Parietal lobe (tissue), 1 donor: Measurements from ENCODE around the gene GYG1. TPM values are rescaled to one million over a fixed set of nuclear protein-coding genes. Genes with fewer than 3 reads are reported as not detected.

ENCODE experiments used
- total RNA-seq: library from RNA; depleted of rRNA; stranded (reverse); fragments of >200 nt; gene quantifications from one replicate; pipeline ENCODE4 v1.2.3, GENCODE V29; 2014

GYG1 gene
- 5.6 TPM for total RNA-seq

DNA sequence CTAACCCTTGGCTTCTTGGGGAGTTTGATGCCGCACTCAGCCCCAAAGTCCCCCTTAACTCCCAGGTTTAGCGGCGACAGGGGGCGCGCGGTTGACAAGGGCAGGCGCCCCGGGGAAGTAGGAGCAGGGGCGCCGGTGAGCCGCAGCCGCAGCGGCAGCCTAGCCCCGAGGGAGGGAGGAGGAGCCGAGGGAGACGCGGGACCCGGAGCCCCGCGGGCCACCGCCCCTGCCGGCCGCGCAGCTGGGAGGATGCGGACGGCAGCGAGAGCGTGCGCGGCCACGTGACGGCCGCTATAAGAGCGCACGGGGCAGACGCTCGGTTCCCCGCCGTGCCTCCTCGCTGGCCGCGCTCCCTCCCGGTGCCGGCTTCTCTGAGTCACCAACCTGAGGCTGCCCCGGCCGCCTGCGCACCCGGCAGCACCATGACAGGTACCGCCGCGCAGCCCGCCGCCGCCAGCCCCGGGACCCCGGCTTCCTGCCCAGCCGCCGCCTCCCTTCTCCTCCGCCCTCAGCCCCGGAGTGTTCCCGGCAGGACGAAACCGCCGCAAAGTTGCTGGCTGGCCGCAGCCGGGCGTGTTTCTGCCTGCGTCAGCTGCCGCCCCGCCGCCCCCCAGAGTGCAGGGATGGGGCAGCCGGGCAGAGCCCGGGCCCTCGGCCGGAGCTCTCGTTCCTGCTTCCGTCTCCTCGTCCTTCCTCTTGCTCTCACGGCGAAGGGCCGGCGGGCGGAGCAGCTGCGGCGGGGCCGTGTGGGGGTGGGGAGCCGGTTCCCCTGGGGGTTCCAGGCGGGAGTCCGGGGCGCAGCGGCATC, at the start of gene GYG1:
GYG1 (plus strand) TSS at position 322 of the 808 bp plus-strand sequence; CDS start at position 423, 101 bp downstream.

Other genes starting within 250 kb of the GYG1 start
- not detected for gene CPB1, start 163.7 kb upstream of the GYG1 start, total RNA-seq
- not detected for gene CPA3, start 126.2 kb upstream of the GYG1 start, total RNA-seq
- 134 TPM for gene HLTF, start 95.0 kb downstream of the GYG1 start, total RNA-seq
- gene HPS3, start 138.1 kb downstream of the GYG1 start, total RNA-seq: 35.4 TPM
- gene CP, start 230.3 kb downstream of the GYG1 start, total RNA-seq: 0.94 TPM